Caco-2 (cell line): ENCODE data around the gene TSEN34. TPM values are rescaled to one million over a fixed set of nuclear protein-coding genes. Genes with fewer than 3 reads are reported as not detected.
A peak's percentile ranks its signal among the peaks of the same experiment; 100 is the strongest.

Experiments used
- BruUV-seq: library from RNA; stranded (reverse); fragments of 400-500 nt; replicated peaks from 2 replicates; lab custom pipeline; 2021; lab: Mats Ljungman, UMichigan
- CTCF ChIA-PET: fragments of 300-600 bp; sonication (Branson Sonifier 250); formaldehyde crosslinking; loops from one replicate; lab custom pipeline; 2022; ENCODE audit warnings: antibody characterized with exemption; lab: Charles Lee
- POLR2A ChIA-PET: fragments of 300-600 bp; sonication (Branson Sonifier 250); formaldehyde crosslinking; loops from one replicate; lab custom pipeline; 2022; ENCODE audit warnings: antibody characterized with exemption; lab: Charles Lee
- DNase-seq, 2 experiments: peaks; one replicate each; pipeline versions ENCODE4 v3.0.0 to v3.0.0-alpha.2; 2020 to 2022
- H3K27me3 ChIP-seq: replicated peaks from 2 replicates; pipeline ENCODE4 v1.6.0; 2011; ENCODE audit warnings: low read length; ENCODE audit not compliant: control insufficient read depth, insufficient read depth
- H3K36me3 ChIP-seq: 2 replicates; pipeline ENCODE4 v1.5.1; 2011; ENCODE audit warnings: low read length; ENCODE audit not compliant: control insufficient read depth, insufficient read depth
- H3K4me1 ChIP-seq: fragments of 250-450 bp; sonication (Bioruptor Pico); 2 replicates; pipeline ENCODE4 v1.5.1; 2020; ENCODE audit warnings: mild to moderate bottlenecking
- H3K4me3 ChIP-seq: 2 replicates; pipeline ENCODE4 v1.5.1; 2011; ENCODE audit warnings: low read depth, mild to moderate bottlenecking, control low read depth, low read length
- H3K9me3 ChIP-seq: fragments of 250-450 bp; sonication (Bioruptor Pico); 2 replicates; pipeline ENCODE4 v1.5.1; 2020; ENCODE audit warnings: mild to moderate bottlenecking, moderate library complexity
- H3K27ac Mint-ChIP-seq: one replicate; pipeline ENCODE4 v1.8.0; 2022; ENCODE audit warnings: mixed read lengths; ENCODE audit not compliant: unreplicated experiment
- H3K27me3 Mint-ChIP-seq: one replicate; pipeline ENCODE4 v1.8.0; 2022; ENCODE audit warnings: mixed read lengths; ENCODE audit not compliant: insufficient read depth, unreplicated experiment
- H3K36me3 Mint-ChIP-seq: one replicate; pipeline ENCODE4 v1.8.0; 2022; ENCODE audit warnings: mild to moderate bottlenecking, mixed read lengths; ENCODE audit not compliant: insufficient read depth, unreplicated experiment
- H3K4me1 Mint-ChIP-seq: one replicate; pipeline ENCODE4 v1.8.0; 2022; ENCODE audit warnings: low read depth, mixed read lengths; ENCODE audit not compliant: unreplicated experiment
- H3K4me3 Mint-ChIP-seq: one replicate; pipeline ENCODE4 v1.8.0; 2022; ENCODE audit warnings: mild to moderate bottlenecking, moderate library complexity, mixed read lengths; ENCODE audit not compliant: unreplicated experiment
- H3K9me3 Mint-ChIP-seq: one replicate; pipeline ENCODE4 v1.8.0; 2022; ENCODE audit warnings: mixed read lengths; ENCODE audit not compliant: unreplicated experiment
- CTCF ChIP-seq, 2 experiments: fragments of 200-600 bp in 1 of 2; IDR thresholded peaks; 1 replicate in 1 of 2; 2 replicates in 1 of 2; pipeline versions ENCODE4 v1.5.1 to v1.8.0; 2011 to 2022; ENCODE audit warnings: antibody characterized with exemption in 1 of 2, control low read depth in 1 of 2, inconsistent platforms in 1 of 2, low read depth in 1 of 2, low read length in 1 of 2, mild to moderate bottlenecking in 1 of 2, moderate library complexity in 1 of 2; ENCODE audit not compliant: insufficient read depth in 1 of 2, severe bottlenecking in 1 of 2, unreplicated experiment in 1 of 2
- intact Hi-C: fragments of 100-400 bp; cut with micrococcal nuclease; formaldehyde crosslinking; loops from one replicate; pipeline ENCODE4 v1.10.0; 2022; ENCODE audit not compliant: unreplicated experiment
- total RNA-seq: library from RNA; stranded (reverse); gene quantifications from 2 replicates; pipeline ENCODE4 v1.2.3, GENCODE V29; 2022

The TSEN34 gene
- total RNA-seq, 1 experiment from 2014 or later, result 42.6 TPM

GRCh38 chr19:54201172-54201701 is 10.1 kb downstream of the TSEN34 start:
- Mint-ChIP-seq H3K27me3 (no peaks in the 10 kb centered on the region), H3K9me3 (no peaks in the 10 kb centered on the region), H3K4me1 (peaks cover 28% of the 10 kb centered on the region), H3K36me3 (peaks cover 70% of the 10 kb centered on the region), H3K4me3 (peak overlapping the region; percentile 89), H3K27ac (peak overlapping the region; percentile 99)
- ChIA-PET POLR2A (interaction anchor here (0.8 to 4.4 kb wide), 5 partner anchors 8 to 65 kb away, joined by 5 to 98 read pairs (median 7); partner anchors contain the start of genes MBOAT7, TMC4 and TSEN34), CTCF (interaction anchor here (1.4 kb wide), 1 partner anchor 11 kb away, joined by 5 read pairs; the partner anchor contains the start of gene MBOAT7)
- H3K4me3 ChIP-seq, result peak overlapping the region; percentile 70
- peaks cover 41% of the 10 kb centered on the region for H3K4me1 ChIP-seq
- no peak for TF ChIP-seq CTCF (IDR thresholded peaks at IDR 0.05; ENCODE audit: insufficient read depth in 1 of 2, low read depth in 1 of 2, low read length in 1 of 2, severe bottlenecking in 1 of 2, unreplicated experiment in 1 of 2)
- H3K9me3 ChIP-seq, result no peaks in the 10 kb centered on the region
- intact Hi-C loops, result no loop called here
- BruUV-seq, result TSS peak; percentile 58
- DNase-seq, result no peak
- peaks cover 17% of the 10 kb centered on the region for H3K36me3 ChIP-seq
- no peaks in the 10 kb centered on the region for H3K27me3 ChIP-seq

DNA sequence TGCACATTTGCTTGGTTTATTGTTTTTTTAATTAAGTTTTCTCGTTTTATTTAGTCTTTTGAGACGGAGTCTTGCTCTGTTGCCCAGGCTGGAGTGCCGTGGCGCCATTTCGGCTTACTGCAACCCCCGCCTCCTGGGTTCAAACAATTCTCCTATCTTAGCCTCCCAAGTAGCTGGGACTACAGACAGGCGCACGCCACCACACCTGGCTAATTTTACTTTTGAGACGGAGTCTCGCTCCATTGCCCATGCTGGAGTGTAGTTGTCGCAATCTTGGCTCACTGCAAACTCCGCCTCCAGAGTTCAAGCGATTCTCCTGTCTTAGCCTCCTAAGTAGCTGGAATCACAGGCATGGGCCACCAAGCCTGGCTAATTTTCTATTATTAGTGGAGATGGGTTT is 10.9 kb downstream of the TSEN34 start:
- H3K36me3 ChIP-seq, result peaks cover 23% of the 10 kb centered on the region

More for the DNA sequence above, 10.9 kb downstream of the TSEN34 start:
- BruUV-seq, result no TSS peak
- no peak for TF ChIP-seq CTCF (IDR thresholded peaks at IDR 0.05; ENCODE audit: insufficient read depth in 1 of 2, low read depth in 1 of 2, low read length in 1 of 2, severe bottlenecking in 1 of 2, unreplicated experiment in 1 of 2)
- Mint-ChIP-seq H3K4me1 (peaks cover 28% of the 10 kb centered on the region), H3K27me3 (no peaks in the 10 kb centered on the region), H3K9me3 (no peaks in the 10 kb centered on the region), H3K4me3 (peak overlapping the region; percentile 89), H3K27ac (peak overlapping the region; percentile 99), H3K36me3 (peaks cover 75% of the 10 kb centered on the region)
- Histone ChIP-seq H3K9me3 (no peaks in the 10 kb centered on the region), H3K4me3 (peak overlapping the region; percentile 70), H3K27me3 (no peaks in the 10 kb centered on the region), H3K4me1 (peaks cover 48% of the 10 kb centered on the region)
- ChIA-PET CTCF (interaction anchor here (1.1 kb wide), 1 partner anchor 13 kb away, joined by 4 read pairs; the partner anchor contains the start of gene MBOAT7), POLR2A (interaction anchor here (0.7 kb wide), 1 partner anchor 9 kb away, joined by 4 read pairs; no protein-coding TSS in a partner anchor)
- intact Hi-C loops, result no loop called here
- no peak for DNase-seq
